Ishikawa (cell line): Measurements from ENCODE around the gene MED26.

Experiments
- CEBPB ChIP-seq: IDR thresholded peaks from 2 replicates; pipeline ENCODE4 v1.6.1; 2012
- CREB1 ChIP-seq: IDR thresholded peaks from 2 replicates; pipeline ENCODE4 v1.6.1; 2012; ENCODE audit warnings: low read depth
- EGR1 ChIP-seq: IDR thresholded peaks from 2 replicates; pipeline ENCODE4 v1.6.1; 2012
- EP300 ChIP-seq: IDR thresholded peaks from 2 replicates; pipeline ENCODE4 v1.6.1; 2012; ENCODE audit warnings: borderline replicate concordance
- FOXM1 ChIP-seq: IDR thresholded peaks from 2 replicates; pipeline ENCODE4 v1.6.1; 2012; ENCODE audit warnings: low read depth, borderline replicate concordance
- MAX ChIP-seq: IDR thresholded peaks from 2 replicates; pipeline ENCODE4 v1.6.1; 2012
- NFIC ChIP-seq: IDR thresholded peaks from 2 replicates; pipeline ENCODE4 v1.6.1; 2012
- RAD21 ChIP-seq: IDR thresholded peaks from 2 replicates; pipeline ENCODE4 v1.6.1; 2012; ENCODE audit warnings: low read depth
- REST ChIP-seq: IDR thresholded peaks from 2 replicates; pipeline ENCODE4 v1.6.1; 2012; ENCODE audit warnings: low read depth, mild to moderate bottlenecking
- TAF1 ChIP-seq: IDR thresholded peaks from 2 replicates; pipeline ENCODE4 v1.6.1; 2012; ENCODE audit warnings: low read depth, mild to moderate bottlenecking
- TCF12 ChIP-seq: IDR thresholded peaks from 2 replicates; pipeline ENCODE4 v1.6.1; 2012; ENCODE audit warnings: low read depth
- TEAD4 ChIP-seq: IDR thresholded peaks from 2 replicates; pipeline ENCODE4 v1.6.1; 2012
- USF1 ChIP-seq: IDR thresholded peaks from 2 replicates; pipeline ENCODE4 v1.6.1; 2012
- YY1 ChIP-seq: IDR thresholded peaks from 2 replicates; pipeline ENCODE4 v1.6.1; 2012; ENCODE audit warnings: low read depth
- ZBTB7A ChIP-seq: IDR thresholded peaks from 2 replicates; pipeline ENCODE4 v1.6.1; 2012; ENCODE audit warnings: low read depth

MED26 gene

GRCh38 chr19:16594131-16594586 lies 33.8 kb downstream of the MED26 start:
- no peak for TF ChIP-seq CEBPB

GRCh38 chr19:16593181-16593580 lies 34.8 kb downstream of the MED26 start:
- TF ChIP-seq FOXM1 (no peak), USF1 (no peak), MAX (no peak), REST (no peak), NFIC (no peak), EP300 (no peak), ZBTB7A (no peak), TAF1 (no peak)

GRCh38 chr19:16591803-16592556 lies 36.0 kb downstream of the MED26 start:
- no peak for TF ChIP-seq RAD21
- TF ChIP-seq CEBPB, result no peak
- no peak for TF ChIP-seq USF1
- no peak for TF ChIP-seq EP300
- TF ChIP-seq NFIC, result no peak
- no peak for TF ChIP-seq ZBTB7A
- no peak for TF ChIP-seq TAF1
- no peak for TF ChIP-seq MAX
- TF ChIP-seq FOXM1, result no peak
- no peak for TF ChIP-seq YY1
- TF ChIP-seq TCF12, result no peak

GRCh38 chr19:16590876-16591802 lies 36.9 kb downstream of the MED26 start:
- TF ChIP-seq CREB1 (no peak), EP300 (no peak), REST (no peak), USF1 (no peak), NFIC (no peak), ZBTB7A (no peak), CEBPB (no peak), RAD21 (no peak), TCF12 (no peak), TAF1 (no peak), YY1 (no peak), MAX (no peak), TEAD4 (no peak), EGR1 (no peak), FOXM1 (no peak)

GRCh38 chr19:16589917-16590316 lies 38.1 kb downstream of the MED26 start:
- no peak for TF ChIP-seq CEBPB
- no peak for TF ChIP-seq REST
- TF ChIP-seq FOXM1, result no peak
- peak; percentile 67 for TF ChIP-seq NFIC
- TF ChIP-seq YY1, result no peak
- TF ChIP-seq USF1, result no peak
- TF ChIP-seq EGR1, result no peak
